Amygdala (tissue), 56 donors: ENCODE data around the gene UQCRHL.
"Not testable (repeated sequence)": the region's sequence is repeated elsewhere in the genome, so short reads cannot be mapped to it uniquely, and the experiment has no call there.

ENCODE experiments used
- DNase-seq, 56 donors: peaks; one replicate each; lab custom pipeline; 2025; lab: John Stamatoyannopoulos, UW

The UQCRHL gene

DNA sequence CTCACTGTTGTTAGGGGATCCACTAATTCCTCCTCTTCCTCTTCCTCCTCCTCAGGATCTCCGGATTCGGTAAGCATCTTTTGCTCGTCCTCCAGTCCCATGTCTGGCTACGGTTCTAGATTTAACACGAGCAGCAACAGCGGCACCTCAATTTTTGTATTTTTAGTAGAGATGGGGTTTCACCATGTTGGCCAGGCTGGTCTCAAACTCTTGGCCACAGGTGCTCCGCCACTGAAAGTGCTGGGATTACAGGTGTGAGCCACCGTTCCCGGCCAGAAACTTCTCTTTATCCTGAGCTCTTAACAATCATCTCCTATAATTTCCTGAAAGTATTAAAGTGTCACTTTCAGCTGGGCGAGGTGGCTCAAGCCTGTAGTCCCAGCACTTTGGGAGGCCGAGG is at the start of gene UQCRHL:
UQCRHL (minus strand) TSS at position 101 of the 400 bp plus-strand sequence; CDS start at position 101, 0 bp downstream.
- not testable (repeated sequence) for DNase-seq

DNA sequence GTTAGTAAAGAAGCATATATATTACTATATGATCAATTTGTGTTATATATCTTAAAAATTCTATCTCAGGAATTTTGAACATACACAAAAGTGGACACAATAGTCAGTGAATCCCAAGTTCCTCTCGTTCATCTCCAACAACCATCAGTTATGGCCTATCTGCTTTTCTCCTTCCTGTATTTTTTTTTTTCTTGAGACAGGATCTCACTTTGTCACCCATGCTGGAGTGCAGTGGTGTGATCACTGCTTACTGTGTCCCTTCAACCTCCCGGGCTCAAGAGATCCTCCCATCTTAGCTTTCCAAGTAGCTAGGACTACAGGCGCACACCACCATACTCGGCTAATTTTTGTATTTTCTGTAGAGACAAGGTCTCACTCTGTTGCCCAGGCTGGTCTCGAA is 49.4 kb upstream of the UQCRHL start:
- no peak for DNase-seq

DNA sequence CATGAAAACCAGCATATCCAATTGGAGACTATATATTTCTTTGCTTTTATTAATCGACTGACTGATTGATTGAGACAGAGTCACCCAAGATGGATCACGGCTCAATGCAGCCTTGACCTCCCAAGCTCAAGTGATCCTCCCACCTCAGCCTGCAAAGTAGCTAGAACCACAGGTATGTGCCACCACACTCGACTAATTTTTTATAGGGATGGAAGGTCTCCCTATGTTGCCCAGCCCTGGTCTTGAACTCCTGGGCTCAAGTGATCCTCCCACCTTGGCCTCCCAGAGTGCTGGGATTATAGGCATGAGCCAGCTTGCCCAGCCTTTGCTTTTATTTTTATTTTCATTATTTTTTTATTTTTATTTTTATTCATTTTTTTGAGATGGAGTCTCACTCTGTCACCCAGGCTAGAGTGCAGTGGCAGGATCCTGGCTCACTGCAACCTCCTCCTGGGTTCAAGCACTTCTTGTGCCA is 45.4 kb upstream of the UQCRHL start:
- DNase-seq: no peak

DNA sequence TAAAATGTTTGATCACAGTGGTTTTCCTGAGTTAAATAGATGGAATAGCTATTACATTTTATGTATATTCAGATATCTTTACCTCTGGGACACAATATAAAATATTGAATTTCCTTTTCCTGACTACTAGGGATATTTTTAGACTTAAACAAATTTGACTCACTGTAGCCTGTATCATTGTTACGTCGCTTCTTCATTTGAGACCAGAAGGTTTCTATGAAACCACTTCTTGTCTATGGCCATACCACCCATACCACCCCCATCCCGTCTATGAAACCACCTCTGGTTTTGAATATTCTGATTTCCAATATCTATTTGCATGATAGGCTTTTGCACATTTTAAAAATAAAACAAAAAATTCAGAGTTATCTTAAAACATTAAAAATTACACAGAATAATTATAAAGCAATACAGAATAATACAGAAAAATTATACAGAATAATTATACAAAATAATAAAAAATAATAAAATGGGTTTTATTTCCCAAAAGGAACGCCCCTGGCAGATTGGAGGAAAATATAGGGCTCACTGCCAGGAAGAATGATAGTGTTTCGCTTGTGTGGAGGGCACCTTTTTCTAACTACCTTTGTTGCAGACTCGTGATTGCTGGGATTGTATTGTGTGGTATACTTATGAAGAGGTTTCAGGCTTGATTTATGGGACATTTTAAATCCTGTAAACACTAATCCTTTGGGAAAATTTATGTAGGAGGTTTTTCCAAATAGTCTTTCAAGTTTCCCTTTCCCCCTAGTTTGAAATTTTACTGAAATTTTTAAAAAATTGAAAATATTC is 44.8 kb upstream of the UQCRHL start:
- DNase-seq: no peak

DNA sequence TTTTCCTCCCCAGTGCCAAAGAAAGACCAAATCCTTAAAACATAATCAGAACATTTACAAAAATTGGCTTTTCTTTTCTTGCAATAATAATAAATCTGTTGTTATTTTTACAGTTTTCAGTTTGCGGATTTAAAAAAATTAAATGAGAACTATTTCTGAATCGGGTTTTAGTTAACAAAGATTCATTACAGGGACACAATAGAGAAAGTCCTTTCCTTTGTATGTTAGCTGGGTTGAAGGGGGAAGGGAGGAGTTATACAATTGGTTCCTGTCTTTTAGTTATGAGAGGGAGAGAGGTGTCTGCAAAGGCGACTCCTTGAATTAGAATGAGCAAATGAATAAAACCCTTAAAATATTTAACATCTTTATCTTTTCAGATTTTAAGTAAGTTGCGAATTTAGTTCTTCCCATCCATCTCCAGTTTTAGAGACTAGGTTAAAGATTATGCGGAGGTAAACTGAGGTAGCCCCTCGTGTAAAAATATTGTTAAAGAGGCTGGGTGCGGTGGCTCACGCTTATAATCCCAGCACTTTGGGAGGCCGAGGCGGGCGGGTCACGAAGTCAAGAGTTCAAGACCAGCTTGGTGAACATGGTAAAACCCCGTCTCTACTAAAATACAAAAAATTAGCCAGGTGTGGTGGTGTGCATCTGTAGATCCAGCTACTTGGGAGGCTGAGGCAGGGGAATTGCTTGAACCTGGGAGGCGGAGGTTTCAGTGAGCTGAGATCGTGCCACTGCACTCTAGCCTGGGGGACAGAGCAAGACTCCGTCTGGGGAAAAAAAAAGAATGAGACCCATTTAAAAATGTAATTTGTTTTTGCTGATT is 44.0 kb upstream of the UQCRHL start:
- peak in 1 of 56 donors; percentile 30 for DNase-seq

DNA sequence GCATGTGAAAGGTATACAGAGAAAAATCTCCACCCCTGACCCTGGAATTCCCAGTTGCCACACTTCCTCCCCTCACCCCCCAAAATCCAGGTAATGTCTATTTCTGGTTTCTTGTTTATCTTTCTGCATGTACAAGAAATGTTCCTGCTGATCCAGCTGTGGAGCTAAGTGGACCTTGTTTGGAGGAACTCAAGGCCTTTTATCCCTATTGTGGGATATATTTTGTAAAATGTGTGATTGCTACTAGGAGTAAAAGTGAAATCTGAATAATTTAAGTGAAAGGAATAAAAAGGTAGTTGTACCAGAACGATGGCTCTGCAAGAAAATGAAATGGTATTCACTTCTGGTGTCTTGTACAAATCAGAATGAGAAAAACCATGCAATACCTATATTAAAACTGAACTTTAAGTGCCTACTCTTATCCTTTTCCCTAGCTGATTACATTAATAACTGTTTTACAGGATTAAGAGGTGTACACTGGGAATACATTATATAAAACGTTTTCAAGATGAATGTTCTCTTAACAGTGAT is 43.1 kb upstream of the UQCRHL start:
- DNase-seq: no peak

DNA sequence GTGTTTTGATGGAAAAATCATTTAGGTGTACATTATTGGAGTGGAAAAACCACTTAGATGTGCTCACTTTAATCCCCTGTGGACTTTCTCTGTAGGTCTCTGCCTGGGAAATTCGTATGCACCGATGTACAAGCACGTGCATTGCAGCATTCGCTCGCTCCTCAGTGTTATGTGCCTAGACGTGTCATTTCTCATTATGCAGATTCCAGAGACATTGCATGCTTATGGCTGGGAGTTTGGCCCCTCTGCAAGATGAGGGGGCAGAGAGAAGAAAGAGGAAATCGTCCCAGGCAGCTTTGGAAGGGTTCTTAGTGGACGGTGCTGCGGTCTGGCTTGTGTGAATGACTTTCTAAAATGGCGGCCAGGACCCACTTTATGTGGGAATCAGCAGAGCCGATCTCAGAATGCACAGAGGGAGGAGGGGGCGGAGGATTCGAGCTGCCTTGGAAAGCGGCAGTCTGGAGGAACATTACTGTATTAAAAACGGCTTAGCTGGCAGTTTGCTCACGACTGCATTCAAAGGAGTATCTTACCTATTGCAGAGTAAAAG is 42.4 kb upstream of the UQCRHL start:
- DNase-seq: peak in 39 of 56 donors; percentile 25 to 84 (median 43)

DNA sequence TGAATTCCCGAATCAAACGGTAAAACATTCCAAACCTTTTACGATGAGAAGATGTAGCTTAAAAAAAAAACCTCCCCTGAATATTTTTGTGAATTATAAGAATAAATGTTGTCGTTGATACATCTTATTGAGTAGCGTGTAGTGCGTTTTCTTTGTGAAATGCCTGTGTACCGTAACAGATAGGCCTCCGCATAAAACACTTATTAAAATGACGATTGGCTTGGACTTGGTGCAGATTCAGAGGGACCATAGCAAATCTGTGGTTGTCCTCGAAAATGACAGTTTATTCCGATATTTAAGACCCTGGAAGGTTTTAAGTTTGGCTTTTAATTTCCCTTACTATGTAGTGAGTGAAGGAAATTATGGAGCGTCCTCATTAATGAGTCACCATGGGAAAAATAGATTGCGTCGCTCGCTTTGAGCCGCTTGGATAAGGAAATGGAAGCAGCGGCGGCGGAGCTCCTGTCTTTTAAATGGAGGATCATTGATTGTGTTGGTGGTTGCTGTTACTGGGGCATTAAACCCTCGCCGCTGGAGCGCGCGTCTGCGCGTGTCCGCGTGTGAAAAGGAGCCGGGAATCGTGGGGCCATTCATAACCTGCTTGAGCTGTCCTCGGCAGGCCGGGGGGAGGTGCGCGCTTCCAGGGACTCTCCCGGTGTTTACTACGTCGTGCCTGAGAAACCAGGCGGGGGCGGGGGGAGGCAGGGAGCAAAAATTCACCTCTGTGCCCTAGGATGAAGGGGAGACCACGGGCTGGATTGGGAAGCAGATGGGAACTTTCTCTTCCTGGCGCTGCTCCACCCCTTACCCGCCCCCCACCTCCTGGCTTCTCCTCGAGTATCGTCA is 41.7 kb upstream of the UQCRHL start:
- peak in 55 of 56 donors; percentile 31 to 93 (median 81) for DNase-seq

DNA sequence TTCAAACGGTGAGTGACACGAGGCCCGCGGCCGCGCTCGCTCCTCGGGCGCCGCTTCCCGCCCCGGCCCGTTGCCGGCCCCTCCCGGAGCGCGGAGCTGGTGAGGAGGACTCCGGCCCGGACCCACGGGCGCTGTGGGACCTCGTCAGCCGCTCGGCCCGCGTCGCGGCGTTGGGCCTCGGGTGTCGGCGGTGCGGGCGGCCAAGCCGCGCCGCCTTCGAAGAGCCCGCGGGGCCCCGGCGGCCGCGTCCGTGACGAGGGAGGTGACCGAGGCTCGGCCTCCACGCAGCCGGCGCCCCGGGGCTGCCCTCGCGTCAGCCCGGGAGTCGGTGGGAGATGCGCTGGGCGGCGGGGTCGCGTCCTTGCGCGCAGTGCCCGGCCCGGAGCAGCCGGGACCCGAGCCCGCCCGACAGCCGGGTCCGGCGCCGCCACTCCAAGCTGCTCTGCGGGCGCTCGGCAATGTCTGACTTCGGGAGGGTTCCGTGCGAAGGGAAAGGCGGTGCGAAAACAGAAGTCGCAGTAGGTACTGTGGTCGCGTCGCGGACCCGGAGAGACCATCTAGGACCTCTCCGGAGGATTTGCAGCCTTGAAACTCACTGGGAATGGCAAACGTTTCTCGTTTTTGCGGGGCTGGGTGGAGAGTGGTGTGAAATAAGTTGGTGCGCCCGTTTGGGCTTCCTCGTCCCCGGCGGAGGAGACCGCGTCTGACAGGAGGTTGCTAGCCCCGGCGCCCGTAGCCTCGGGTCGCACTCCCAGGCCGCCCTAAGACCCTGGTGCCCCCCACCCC is 40.9 kb upstream of the UQCRHL start:
- DNase-seq: peak in 18 of 56 donors; percentile 16 to 60 (median 40)

DNA sequence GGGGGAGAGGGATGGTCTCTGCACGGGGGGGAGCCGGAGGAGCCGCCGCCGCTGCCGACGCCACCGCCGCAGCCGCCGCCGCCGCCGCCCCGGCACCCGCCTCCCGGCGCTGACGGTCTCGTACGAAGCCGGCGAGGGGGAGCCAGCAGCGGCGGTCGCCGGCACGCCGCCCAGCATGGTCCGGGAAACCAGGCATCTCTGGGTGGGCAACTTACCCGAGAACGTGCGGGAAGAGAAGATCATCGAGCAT is 40.4 kb upstream of the UQCRHL start:
- DNase-seq: peak in 1 of 56 donors; percentile 45

DNA sequence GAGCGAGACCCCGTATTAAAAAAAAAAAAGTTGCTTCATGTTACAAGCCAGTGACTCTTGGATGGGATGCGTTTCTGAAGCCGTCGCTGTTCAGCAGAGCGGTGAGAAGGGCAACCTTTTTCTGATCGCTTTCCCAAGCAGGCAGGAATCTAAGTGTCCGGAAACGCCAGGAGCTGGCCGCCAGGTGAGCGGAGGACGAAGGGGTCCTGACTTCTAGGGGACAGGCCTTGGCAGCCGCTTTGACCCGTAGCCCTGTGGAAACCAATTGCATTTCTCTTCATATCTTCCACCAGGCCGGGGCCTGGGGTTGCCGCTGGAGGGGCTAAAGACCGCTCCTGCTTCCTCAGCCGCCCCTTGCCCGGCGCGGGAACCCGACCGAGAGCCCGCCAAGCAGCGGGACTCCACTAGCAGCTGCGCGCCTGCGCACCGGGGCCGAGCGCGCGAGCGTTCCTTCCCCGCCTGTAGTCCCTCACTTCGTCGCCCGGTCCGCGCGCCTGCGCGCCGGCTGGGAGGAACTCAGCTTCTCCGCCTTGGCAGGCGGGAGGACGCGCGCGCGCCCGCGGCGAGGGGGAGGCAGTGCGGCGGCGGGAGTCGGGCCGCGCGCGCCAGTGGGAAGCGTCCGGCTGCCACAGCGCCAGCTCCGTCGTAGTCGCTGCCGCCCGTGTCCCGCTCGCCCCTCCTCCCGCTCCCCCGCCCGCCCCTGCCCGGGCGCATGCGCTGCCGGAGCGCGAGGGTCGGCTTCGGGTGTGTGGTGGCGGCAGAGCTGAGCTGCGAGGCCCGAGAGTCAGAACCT is 39.8 kb upstream of the UQCRHL start, which contains the start of gene SPEN:
SPEN (plus strand) TSS at position 608 of the 793 bp plus-strand sequence. CDS start 361 bp downstream, outside the sequence.
- DNase-seq: peak; percentile 75 to 99 (median 94)

DNA sequence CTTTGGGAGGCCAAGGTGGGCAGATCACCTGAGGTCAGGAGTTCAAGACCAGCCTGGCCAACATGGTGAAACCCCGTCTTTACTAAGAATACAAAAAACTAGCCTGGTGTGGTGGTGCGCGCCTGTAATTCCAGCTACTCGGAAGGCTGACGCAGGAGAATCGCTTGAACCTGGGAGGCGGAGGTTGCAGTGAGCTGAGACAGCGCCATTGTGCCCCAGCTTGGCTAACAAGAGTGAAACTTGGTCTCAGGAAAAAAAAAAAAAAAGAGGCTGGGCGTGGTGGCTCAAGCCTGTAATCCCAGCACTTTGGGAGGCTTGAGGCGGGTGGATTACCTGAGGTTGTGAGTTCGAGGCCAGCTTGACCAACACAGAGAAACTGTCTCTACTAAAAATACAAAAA is 38.6 kb upstream of the UQCRHL start:
- DNase-seq: not testable (repeated sequence)

DNA sequence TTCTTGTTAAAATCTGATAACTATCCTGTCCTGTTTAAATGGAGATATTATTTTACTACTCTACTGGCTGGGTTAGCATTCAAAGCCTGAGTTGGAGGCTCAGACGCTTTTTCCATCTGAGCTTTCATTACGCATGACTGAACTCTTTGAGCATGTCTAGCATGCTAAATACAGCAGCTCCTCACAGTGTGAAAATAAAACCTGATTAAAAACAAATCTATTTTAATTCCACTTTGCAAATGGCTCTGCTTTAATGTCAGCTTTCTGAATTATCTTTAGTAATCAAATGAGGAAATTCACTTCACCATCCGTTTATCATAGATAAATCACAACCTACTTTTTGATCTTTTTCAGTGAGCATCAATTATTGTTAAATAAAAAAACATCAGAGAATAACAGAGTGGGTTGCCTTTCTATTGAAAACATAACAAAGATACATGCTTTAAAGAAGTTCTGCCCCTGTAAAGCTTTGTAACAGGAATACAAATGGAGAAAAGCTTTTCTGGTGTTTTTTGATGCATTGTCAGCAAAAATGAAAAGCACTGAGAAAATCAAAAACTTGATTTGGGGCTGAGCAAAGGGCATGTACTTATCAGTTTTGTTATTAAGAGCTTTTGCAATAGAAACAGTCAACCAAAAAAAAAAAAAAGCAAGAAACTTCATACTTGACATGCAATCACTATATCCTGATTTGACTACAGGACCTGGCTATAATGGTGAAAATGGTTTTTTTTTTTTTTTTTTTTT is 36.5 kb upstream of the UQCRHL start:
- DNase-seq: peak in 16 of 56 donors; percentile 3 to 61 (median 27)

DNA sequence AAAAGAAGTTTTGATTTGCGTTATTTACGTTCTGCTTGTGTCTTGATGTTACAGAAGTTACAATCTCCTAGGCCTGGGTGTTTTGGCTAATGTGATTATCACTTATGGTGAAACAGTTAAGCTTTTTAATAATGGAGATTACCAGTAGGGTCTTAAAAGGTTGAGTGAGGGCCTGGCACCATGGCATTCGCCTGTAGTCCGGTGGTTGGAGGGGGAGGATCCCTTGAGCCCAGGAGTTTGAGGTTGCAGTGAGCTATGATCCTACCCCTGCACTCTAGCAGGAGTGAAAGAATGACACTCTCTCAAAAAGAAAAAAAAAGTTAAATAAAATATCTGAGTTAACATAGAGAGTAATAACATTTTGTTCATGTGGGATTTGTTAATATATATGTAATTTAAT is 31.3 kb upstream of the UQCRHL start:
- no peak for DNase-seq

DNA sequence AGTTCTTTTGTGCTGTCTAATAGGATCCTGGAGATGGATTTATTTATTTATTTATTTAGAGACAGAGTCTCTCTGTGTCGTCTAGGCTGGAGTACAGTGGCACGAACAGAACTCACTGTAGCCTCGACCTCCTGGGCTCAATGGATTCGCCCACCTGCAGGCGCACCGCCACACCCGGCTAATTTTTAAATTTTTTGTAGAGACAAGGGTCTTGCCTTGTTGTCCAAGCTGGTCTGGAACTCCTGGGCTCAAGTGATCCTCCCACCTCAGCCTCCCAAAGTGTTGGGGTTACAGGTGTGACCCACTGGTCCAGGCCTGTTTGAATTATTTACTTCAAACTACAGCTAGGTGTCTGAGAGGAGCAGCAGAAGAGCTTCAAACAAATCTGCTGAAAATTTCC is 30.5 kb upstream of the UQCRHL start:
- DNase-seq: no peak

DNA sequence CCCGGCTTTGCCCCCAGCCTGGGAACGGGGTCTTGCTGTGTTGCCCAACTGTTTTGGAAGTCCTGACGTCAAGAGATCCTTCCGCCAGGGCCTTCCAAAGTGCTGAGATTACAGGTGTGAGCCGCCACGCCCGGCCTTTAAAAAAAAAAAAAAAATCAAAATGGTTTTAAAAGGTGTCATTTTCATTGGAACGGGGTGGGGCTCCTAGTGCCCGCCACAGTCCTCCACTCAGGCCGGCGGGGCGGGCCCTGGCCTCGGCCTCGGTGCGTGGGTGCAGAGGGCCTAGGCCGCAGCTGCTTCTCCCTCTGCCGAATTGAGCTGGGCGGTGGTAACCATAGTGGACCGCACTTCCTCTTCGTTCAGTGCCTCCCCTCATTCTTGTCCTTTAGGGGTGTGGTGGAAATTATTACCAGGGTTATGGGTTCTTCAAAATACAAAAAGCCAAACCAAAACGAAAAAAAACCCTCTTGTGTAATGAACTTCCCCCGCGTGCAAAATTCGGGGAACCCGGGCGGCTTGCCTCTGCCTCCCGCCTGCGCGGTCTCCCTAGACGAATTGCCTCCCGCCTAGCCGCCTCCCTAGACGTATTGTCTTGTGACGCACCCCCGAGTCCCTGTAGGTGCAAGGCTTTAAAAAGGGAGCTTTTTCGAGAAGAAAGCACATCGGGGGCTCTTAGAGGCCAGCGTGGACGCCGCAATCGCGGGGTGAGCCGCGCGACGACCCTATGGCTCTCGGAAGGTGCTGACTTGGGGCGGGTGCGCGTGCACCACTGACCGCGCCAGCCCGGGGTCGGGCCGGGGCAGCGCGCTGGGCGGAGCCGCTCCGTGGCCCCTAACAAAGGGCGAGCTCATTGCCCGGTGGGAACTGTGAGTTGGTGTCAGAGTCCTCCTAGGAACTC is 29.6 kb upstream of the UQCRHL start:
- peak in 7 of 56 donors; percentile 2 to 40 (median 11) for DNase-seq

DNA sequence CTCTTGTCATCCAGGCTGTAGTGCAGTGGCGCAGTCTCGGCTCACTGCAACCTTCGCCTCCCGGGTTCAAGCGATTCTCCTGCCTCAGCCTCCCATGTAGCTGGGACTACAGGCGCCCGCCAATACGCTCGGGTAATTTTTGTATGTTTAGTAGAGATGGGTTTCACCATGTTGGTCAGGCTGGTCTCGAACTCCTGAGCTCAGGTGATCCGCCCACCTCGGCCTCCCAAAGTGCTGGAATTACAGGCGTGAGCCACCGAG is 29.0 kb upstream of the UQCRHL start:
- DNase-seq: not testable (repeated sequence)
